ENCODE results near the gene PXN. TPM values are rescaled to one million over a fixed set of nuclear protein-coding genes. Genes with fewer than 3 reads are reported as not detected.

Gene PXN
- polyA plus RNA-seq, 1 experiment = 35.0 TPM

- ChIA-PET POLR2A (interaction anchor here (0.7 kb wide), 1 partner anchor 87 kb away, joined by 3 read pairs; no protein-coding TSS in a partner anchor), CTCF (interaction anchor here (6.0 kb wide), 1 partner anchor 60 kb away, joined by 62 read pairs; the partner anchor contains the start of gene PXN)
- Histone ChIP-seq H3K4me3 (ENCODE audit: low read depth, low read length) (no peak overlapping the region), H3K27me3 (ENCODE audit: control insufficient read depth, insufficient read depth, low read length) (no peaks in the 10 kb centered on the region), H3K27ac (ENCODE audit: low read depth, low read length) (no peak overlapping the region), H3K9me3 (ENCODE audit: control insufficient read depth, insufficient read depth, low read length) (peaks cover 4% of the 10 kb centered on the region; the same call in 1 of the 2 replicates)
- no peak for TF ChIP-seq CTCF (IDR thresholded peaks at IDR 0.05; ENCODE audit: low read depth, low read length)
- no peak for DNase-seq (ENCODE audit: low read depth, low spot score)
Measured at GRCh38 chr12:120204171-120204570, 61.4 kb downstream of the PXN start.

GRCh38 chr12:120200364-120200800 is 65.1 kb downstream of the PXN start:
- peak overlapping the region; percentile 75 for H3K4me3 ChIP-seq (ENCODE audit: low read depth, low read length)
- no peak for DNase-seq (ENCODE audit: low read depth, low spot score)
- H3K9me3 ChIP-seq (ENCODE audit: control insufficient read depth, insufficient read depth, low read length) = peaks cover 4% of the 10 kb centered on the region; the same call in 1 of the 2 replicates
- TF ChIP-seq CTCF (IDR thresholded peaks at IDR 0.05; ENCODE audit: low read depth, low read length) = no peak
- ChIA-PET POLR2A (interaction anchor here (0.9 to 4.2 kb wide), 23 partner anchors 9 to 113 kb away, joined by 3 to 149 read pairs (median 10); partner anchors contain the start of genes PXN, RAB35, RNU4-1 and RNU4-2), CTCF (interaction anchor here (0.7 to 6.0 kb wide), 19 partner anchors 9 to 81 kb away, joined by 3 to 62 read pairs (median 9); partner anchors contain the start of gene PXN)
- H3K27ac ChIP-seq (ENCODE audit: low read depth, low read length) = peak overlapping the region; percentile 75
- no peaks in the 10 kb centered on the region for H3K27me3 ChIP-seq (ENCODE audit: control insufficient read depth, insufficient read depth, low read length)

- Histone ChIP-seq H3K4me3 (ENCODE audit: low read depth, low read length) (peak overlapping the region; percentile 75), H3K27me3 (ENCODE audit: control insufficient read depth, insufficient read depth, low read length) (no peaks in the 10 kb centered on the region), H3K27ac (ENCODE audit: low read depth, low read length) (peak overlapping the region; percentile 75), H3K9me3 (ENCODE audit: control insufficient read depth, insufficient read depth, low read length) (peaks cover 4% of the 10 kb centered on the region; the same call in 1 of the 2 replicates)
- no peak for TF ChIP-seq CTCF (IDR thresholded peaks at IDR 0.05; ENCODE audit: low read depth, low read length)
- ChIA-PET CTCF (interaction anchor here (0.7 to 6.0 kb wide), 6 partner anchors 9 to 103 kb away, joined by 4 to 62 read pairs (median 14); partner anchors contain the start of genes PXN and SIRT4), POLR2A (interaction anchor here (0.9 to 4.2 kb wide), 11 partner anchors 9 to 91 kb away, joined by 4 to 149 read pairs (median 26); partner anchors contain the start of genes PXN, RAB35, RNU4-1 and RNU4-2)
- DNase-seq (ENCODE audit: low read depth, low spot score) = peak; percentile 16
Measured at GRCh38 chr12:120199595-120200306, 65.8 kb downstream of the PXN start.

- POLR2A ChIA-PET = interaction anchor here (1.5 to 4.2 kb wide), 3 partner anchors 29 to 92 kb away, joined by 4 to 149 read pairs (median 136); partner anchors contain the start of genes RNU4-1 and RNU4-2
- CTCF ChIA-PET = interaction anchor here (1.7 to 6.0 kb wide), 2 partner anchors 65 to 66 kb away, joined by 6 to 62 read pairs; partner anchors contain the start of gene PXN
Measured at GRCh38 chr12:120199025-120199424, 66.5 kb downstream of the PXN start.

More at GRCh38 chr12:120199025-120199424, 66.5 kb downstream of the PXN start:
- H3K9me3 ChIP-seq (ENCODE audit: control insufficient read depth, insufficient read depth, low read length) = peaks cover 4% of the 10 kb centered on the region; the same call in 1 of the 2 replicates
- no peak for DNase-seq (ENCODE audit: low read depth, low spot score)
- H3K4me3 ChIP-seq (ENCODE audit: low read depth, low read length) = peak overlapping the region; percentile 75
- no peaks in the 10 kb centered on the region for H3K27me3 ChIP-seq (ENCODE audit: control insufficient read depth, insufficient read depth, low read length)
- no peak for TF ChIP-seq CTCF (IDR thresholded peaks at IDR 0.05; ENCODE audit: low read depth, low read length)
- H3K27ac ChIP-seq (ENCODE audit: low read depth, low read length) = peak overlapping the region; percentile 62

Data from AG04450 (cell line).